ENCODE data around the gene CDRT4.

The CDRT4 gene

DNA sequence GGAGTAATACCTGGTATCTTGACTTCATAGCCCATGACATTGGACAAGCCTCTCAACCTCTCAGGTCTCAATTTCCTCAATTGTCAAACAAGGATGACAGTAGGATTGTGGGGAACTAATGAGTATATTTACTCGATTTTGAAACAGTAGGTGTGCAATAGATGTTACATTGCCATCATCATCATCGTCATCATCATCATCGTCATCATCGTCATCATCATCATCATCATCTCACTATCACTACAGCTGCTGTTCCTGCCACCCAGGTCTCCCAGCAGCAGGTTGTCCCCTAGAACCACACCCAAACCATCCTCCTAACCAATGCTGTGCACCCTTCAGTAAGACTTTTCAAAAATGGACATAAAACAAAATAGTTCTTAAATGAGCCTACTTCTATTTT lies 24.8 kb upstream of the CDRT4 start:
- no peak for DNase-seq

DNA sequence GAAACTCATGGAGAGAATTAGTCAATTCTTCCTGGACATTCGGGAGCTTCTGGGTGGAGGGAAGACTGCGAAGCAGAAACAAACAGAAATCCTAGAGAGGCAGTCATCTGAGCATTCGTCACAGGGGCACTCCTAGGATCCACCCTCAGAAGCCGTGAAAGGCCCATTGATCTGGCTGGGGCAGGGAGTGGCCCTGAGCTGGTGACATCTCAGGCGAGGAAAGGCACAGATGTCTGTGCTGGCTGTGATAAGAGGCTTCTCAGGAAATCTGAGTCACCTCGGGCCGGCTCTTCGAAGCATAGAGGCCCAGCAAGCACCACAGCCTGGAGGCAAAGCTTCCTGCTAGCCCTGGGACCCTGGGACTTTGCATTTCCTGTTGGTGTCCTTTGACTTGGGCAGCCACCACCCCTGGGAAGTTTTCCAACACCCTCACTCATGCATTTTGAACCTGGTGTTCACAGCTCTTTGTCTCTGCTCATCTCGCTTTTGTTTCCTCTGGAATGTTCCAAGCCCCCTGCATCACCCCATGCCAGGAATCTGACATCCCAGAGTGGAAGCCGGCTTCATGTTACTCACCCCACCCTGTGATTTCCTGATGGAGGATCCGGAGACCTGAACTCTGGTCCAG lies 23.3 kb upstream of the CDRT4 start:
- no peak for DNase-seq

DNA sequence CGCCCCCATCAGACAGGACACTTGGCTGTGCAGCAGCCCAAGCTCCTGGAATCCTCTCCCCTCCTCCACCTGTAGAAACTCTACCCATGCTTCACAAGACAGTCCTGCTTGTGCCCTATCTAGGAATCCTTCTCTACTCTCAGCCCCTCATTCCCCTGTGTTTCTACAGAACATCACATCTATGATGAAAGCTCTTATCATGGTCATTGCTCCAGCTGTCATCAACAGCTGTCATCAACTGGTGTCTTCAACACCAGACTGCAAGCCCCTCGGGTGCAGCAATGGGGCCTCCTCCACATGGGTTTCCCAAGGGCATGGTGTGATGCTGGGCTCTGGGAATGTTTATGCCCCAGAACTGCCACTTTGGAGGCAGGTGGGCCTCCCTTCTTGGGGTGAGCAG lies 21.1 kb upstream of the CDRT4 start:
- DNase-seq, result no peak

DNA sequence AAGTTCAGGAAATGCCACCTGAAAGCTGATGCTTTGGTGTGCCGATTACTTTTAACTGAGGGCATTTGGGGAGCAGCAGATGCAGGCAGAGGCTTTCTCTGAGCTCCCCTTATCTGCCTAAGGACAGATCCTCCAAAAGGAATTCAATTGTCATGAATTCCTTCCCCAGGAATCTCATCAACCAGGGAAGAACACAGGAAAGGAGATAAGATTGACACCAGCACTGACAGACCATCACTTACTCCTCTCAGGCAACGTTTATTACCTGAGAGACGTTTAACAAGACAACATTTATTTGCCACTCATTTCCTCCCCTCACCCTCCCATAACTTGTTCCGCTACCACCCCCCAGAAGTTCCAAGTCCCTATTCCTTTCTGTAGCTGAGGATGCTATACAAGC lies 17.6 kb upstream of the CDRT4 start:
- DNase-seq, result no peak

DNA sequence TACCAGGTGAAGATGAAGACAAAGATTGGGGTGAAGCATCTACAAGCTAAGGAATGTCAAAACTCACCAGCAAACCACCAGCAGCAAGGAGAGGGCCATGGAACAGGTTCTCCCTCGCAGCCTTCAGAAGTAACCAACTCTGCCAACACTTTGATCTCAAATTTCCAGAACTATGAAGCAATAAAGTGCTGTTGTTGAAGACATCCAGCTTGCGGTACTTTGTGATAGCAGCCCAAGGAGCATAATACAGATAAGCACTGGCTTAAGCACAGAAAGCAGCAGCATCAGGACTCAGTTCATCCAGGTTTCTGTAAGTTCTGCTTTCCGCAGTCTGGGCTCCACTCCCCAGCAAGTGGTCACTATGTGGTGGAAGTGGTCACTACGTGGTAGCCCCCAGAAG lies 16.0 kb upstream of the CDRT4 start:
- DNase-seq, result no peak

DNA sequence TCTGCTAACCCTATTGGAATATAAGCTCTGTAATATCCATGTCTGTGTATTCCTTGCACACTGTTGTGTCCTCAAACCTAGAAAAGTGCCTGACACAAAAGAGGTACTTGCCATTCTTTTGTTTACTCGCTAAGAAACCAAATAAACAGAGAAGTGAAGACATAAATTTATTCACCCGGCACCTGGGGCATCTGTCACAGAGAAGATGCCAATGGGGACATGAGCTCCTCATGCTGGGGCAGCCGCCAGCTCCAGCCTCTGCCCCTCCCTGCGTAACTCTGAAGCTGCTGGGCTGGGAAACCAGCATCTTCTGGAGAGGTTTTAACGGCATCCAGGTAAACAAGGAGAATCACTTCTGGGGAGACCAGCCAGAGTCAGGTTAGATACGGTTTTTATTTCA lies 15.1 kb upstream of the CDRT4 start:
- DNase-seq, result no peak

DNA sequence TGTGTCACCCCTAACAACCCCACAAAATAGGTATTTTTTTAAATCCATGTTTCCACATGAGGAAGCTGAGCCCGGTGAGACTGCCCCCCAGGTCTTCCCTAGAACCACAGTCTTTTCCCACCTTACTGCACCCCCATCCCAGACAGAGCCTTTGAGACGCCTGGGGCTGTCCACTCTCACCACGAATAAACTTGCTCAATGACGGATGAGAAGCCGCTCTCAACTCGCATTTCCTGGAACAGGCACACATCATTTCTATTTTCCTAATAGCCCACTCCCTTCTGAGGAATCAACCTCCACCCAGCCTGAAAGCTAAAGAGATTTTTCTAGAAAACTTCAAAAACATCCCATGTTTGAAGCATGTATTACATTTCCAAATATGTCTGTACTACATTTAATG lies 14.1 kb upstream of the CDRT4 start:
- no peak for DNase-seq

DNA sequence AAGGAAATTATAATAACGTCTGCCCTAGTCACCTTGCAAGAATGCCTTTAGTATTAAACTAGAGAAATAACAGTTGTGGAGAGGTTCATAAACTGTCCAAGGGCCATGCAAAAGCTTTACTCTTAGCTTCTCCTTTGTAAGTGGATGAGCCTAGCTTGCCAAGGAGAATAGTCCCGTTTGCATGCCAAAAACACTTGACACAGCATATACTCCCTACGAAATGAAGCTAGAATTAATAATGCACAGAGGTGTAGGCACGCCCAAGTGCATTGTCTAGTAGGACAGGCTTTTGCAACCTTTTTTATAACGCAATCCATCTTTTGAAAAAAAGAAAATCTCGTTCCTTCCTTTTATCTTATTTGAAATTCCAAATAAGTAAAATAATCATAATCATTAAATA lies 12.8 kb upstream of the CDRT4 start:
- no peak for DNase-seq

DNA sequence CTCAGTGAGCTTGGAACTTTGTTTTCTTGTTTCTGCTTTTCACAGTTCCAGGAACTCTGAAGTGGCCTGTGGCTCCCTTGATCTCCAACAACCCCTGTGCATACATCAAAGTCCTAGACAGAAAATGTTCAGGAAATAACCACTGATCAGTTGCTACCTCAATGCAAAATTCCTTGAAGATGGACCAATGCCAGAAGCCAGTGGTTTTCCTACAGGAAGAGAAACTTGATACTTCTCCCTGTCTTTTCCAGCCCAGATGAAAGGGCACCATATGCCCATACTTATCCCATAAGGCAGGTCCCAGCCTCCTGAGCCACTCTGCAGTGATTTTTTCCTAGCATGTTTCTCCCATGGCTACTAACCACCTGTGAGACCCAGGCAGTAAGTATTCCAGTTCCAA lies 12.3 kb upstream of the CDRT4 start:
- DNase-seq, result no peak

DNA sequence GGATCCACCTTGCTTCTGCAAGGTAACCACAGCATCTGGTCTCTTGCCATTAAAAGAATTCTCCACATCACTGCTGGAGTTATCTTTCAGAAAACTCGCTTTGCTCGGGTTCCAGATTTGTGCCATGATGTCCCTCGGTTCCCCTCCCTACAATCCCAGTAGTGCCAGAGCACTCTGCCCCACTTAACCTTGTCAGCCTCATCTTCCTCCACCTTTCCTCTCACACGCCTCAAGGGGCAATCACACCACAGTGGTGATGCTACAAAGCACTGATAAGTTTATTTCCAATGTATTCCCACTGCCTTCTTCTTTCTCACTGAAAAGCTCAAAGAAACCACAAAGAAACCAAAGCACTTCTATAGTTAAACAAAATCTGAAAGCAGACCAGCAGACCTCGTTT lies 11.4 kb upstream of the CDRT4 start:
- DNase-seq, result no peak

DNA sequence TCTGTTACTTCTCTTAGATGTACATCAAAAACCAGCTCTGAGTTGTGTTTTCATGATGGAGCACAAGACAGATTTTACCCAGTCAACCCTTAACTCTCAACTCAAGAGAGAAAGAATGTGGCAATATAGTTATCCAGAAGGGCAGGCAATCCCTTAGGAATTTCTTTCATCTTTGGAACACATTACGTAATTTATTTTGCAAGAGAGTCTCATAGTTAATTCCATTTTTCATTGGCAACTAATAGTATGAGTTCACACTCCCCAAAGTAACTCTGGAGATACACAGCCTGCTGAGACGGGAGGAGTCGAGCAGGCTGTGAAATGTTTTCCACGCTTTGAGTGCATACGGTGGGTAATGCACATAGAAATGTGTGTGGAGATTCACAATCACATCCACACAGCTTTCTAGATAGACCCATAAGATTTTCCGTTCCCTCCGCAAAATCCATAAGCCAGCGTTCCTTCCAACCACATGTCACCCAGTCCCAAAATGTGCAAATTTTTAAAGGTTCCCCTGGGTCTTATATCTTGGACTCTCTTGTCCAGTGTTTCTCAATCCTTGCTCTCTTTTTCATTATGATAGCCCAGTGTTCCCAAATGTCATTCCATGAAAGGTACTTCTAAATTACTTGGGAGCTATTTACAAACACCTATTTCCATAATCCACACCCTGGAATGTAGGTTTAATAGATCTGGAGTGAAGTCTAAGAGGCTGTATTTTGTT lies 8.4 kb upstream of the CDRT4 start:
- DNase-seq, result no peak

DNA sequence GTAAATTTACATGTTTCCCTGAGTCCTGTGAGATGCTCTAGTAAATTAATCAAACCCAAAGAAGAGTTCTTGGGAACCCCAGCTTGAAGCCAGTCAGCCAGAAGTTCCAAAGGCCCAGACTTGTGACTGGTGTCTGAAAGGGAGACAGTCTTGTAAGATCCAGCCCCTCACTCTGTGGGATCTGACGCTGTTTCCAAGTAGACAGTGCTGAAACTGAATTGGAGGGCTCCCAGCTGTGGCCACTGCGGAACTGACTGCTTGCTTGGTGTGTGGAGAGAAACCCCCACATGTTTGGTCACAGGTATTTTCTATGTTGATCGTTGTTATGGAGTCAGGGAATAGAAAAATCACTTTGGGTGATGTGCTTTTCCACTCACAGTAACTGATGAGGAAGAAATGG lies 5.5 kb upstream of the CDRT4 start:
- no peak for DNase-seq

DNA sequence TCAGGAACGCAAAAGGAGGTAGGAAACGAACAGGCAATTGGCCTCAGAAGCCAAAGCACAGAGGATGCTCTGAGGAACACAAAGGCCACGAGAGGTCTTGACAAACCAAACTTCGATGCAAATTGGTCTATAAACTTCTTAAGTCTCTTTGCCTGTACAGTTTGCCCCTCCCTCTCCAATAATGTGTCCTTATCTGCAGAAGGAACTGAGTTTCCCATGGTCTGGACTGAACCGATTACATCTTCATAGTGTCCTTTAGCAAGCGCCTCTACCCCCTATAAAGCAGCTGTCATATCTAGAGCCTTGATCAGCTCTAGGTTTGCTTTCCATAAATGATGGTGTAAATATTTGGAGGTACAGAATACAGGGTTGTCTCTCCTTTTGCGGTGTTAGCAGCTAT lies 3.1 kb upstream of the CDRT4 start:
- DNase-seq, result no peak

DNA sequence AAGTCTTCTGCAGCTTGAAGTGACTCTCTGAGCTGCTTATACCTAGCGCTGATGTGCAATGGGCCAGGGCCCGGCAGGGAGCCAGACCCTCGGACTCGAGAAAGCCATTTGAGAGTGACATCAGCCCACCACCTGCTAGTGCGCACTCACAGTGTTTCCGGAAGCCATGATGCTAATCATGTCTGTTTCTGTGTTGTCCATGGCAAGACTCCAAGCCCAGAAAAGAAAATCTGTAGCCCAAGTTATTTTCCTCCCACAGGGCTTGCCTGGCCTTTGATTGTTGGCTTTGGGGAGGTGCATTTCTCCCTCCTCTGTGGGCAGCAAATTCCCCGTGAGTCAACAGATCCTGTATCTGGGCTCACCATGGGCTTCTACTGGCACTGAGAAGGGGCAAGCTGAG lies 1.8 kb upstream of the CDRT4 start:
- DNase-seq, result no peak

DNA sequence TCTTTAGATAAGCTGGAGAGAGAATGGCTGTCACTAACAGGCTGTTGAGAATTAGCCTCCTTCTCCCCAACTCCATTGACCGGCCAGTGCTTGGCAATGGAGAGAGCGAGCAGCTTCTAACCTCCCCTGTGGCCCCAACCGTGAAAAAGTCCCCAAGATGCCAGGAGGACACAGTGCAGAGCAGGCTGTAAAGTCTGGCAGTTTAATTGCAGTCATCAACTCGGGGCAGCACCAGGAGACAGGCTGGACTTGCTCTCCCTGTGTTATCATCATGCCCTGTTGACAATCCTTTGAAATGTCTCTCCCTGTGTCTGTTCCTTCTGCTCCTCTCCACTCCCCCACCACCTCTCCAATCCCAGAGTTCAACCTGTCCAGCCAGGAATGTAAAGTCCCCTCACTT lies 705 bp upstream of the CDRT4 start:
- no peak for DNase-seq

DNA sequence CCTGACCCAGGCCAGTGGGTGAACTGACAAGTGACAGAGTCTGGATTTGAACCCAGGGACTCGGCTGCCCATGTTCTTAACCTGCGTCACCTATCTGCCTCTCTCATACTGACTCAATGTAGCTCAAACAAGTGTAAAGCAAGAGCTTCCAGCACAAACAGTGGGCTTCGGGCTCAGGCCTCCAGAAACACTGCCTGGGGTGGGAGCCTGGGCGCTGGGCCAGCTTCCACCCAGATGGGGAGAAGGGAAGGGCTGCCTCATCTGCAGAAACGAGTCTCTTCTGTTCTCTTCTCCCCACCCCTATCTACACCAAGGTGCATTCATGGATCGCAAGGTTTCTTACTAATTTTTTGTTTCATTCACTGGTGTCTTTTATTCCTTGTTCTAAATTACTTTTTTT lies 1.3 kb downstream of the CDRT4 start:
- DNase-seq, result no peak

DNA sequence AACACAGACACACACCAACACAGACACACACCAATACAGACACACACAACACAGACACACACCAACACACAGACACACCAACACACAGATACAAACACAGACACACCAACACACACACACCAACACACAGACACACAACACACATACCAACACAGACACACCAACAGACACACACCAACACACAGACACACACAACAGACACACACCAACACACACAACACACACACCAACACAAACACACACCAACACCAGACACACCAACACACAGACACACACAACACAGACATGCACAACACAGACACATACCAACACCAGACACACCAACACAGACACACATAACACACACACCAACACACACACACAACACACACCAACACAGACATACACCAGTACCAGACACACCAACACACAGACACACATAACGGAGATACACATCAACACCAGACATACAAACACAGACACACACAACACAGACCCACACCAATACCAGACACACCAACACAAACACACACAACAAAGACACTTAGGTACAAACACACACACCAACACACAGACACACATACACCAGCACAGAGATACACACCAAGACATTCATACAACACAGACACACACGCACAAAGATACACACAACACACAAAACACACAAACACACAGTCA lies 2.2 kb downstream of the CDRT4 start:
- no peak for DNase-seq

DNA sequence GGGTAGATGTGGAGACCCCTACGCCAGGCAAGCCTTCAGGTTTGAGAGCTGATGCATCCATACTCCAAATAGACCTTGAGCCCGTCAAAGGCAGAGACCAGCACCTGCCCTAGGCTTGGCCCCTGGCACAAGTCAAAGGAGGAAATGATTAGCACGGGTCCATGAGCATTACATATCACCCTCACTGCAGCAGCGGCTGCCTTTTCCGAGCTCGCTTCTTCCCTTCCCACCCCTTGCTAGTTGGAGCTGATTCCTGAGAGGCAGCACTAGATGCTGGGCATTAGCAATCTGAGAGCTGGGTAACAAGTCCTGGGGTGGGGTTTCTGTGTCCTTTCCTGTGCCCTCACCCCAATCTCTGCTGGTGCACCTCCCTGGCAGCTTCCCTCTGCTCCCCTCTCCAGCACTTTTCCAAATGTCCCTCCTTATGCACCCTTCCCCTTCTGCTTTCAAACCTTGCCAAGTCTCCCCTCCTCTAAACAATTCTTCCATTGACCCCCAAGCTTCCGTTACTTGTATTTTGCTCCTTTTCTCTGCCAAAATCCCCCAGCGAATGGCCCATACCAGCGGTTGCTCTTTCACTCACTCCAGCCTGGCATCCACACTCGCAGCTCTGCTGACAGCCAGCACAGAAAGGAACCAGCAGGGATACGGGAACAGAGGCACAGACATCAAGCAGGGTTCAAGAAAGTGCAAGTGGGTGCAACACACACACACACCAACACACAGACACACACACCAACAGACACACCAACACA lies 3.0 kb downstream of the CDRT4 start:
- DNase-seq, result no peak

DNA sequence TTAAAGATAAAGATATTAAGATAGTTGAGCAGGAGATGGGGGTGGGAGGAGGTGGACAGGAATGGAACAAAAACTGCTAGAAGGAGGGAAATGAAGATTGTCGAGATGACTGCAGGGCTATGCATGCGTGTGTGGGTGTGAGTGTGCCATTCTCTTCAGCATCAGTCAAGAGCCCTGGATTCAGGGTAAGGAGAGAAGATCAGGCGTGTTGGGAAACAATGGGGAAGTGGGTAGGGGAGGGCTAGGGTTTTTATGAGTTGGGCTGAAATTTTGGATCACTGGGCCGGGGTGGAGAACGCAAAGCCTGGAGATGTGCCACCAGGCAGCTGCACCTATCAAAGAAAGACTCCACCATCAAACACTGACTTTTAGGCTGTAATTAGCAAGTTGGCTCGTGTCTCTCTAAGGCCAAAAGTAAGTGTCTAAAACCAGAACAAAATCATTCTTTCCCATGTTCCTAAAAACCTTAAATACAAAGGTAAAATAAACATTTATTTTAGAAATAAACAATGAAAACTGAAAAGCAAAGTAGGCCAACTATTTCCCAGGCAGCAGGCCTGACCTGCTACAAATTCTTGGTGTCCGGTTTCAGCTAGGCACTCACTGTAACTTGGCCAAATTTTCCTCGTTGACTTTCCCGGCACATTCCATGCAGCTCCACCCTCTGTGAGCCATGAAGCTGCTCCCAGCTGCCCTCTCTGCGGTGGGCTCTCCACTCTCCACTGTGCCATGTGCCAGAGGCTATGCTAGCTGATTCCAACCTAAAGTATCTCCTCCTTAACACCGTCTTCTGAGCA lies 4.2 kb downstream of the CDRT4 start:
- no peak for DNase-seq

DNA sequence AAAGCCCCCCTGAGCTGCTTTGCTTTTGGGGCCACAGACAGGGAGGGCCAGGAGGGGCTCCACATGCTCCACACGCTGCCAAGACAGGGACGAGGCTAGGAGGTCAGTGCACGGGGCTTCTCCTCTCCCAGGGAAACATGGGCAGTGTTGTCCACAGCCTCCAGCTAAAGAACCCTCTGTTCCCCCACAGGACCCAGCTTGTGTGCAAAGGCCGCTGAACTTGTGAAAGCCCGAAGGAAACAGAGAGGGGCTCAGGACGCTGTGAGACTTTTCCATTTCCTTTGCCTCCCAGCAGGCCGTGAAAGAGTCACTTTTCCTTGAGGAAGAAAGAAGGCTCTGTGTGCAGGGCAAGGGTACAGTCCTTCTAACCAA lies 9.7 kb downstream of the CDRT4 start:
- DNase-seq, result no peak

DNA sequence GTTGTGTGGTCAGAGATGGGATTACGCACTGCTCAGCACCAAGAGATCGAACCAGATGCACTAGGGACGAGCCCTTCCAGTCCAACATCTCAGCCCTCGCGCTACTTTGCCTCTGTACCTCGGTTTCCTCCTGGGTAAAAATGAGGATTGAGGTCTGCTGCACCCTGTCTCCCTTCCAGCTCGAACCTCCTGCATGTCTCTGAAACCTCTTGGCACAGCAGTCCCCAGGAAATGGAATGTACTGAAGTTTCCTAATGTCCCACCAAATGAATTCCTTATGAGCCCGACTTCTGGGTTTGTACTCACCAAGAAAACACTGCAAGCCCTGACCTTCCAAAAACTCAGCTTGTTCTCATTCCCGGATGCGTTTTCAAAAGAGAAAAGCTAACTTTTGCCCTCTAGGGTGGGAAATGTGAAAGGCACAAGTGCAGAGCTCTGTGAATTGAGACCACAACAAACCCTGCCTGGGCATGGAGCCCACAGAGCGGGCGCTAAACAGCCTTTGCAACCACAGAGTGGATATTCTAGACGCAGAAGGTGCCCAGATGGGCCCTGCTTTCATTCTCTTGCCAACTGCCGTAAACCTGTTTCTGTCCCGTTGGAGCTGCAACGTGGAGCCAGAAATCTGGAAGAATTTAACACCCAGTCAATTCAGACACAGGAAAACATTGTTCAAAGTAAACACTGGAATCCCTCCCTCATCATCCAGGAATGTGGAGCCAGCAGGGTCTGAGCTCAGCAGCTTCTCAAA lies 10.3 kb downstream of the CDRT4 start:
- no peak for DNase-seq

DNA sequence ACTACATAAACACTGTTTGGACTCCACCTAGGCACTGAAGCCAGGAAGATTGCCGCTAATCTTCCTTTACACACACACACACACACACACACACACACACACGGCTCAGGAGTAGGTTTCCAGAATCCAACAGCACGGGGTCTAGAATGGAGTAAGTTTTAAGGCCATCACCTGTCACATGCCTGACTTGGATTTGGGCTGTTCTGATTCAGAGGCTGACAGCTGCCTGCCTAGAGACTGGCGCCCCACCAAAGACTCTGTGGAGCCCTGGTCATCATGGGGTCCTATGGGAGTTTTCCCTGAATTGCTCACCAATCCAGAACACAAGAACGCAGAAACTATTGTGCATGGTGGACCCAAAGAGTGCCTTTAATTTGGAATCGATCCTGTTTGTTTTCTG lies 10.9 kb downstream of the CDRT4 start:
- DNase-seq, result no peak

Data from NCI-H1436 treated with DMSO at 0.1 percent for 48 hours (cell line).